ENCODE results near the gene COL6A1. TPM values are rescaled to one million over a fixed set of nuclear protein-coding genes. Genes with fewer than 3 reads are reported as not detected.

Gene COL6A1
- total RNA-seq, 1 donor from 2014 or later: 12.6 TPM

- H3K4me1 Mint-ChIP-seq: no peaks in the 10 kb centered on the region
- no peaks in the 10 kb centered on the region for H3K36me3 ChIP-seq
- no peaks in the 10 kb centered on the region for H3K36me3 Mint-ChIP-seq
- H3K4me2 ChIP-seq: no peak overlapping the region
- no peak overlapping the region for H3K27ac Mint-ChIP-seq
- H3K79me2 ChIP-seq (ENCODE audit: low read depth): no peaks in the 10 kb centered on the region
- H3F3A ChIP-seq (ENCODE audit: low read depth): no peaks in the 10 kb centered on the region
- no peak overlapping the region for H2AFZ ChIP-seq (replicated peaks)
- H3K27me3 Mint-ChIP-seq (ENCODE audit: insufficient read depth, low read depth): peaks cover 3% of the 10 kb centered on the region
- no peaks in the 10 kb centered on the region for H3K27me3 ChIP-seq
- H3K4me3 Mint-ChIP-seq: no peak overlapping the region
- H3K4me1 ChIP-seq: no peaks in the 10 kb centered on the region
- TF ChIP-seq EZH2 (IDR thresholded peaks at IDR 0.05) (no peak), EZH2phosphoT487 (IDR thresholded peaks at IDR 0.05) (no peak)
- TF ChIP-seq, protein P1, sequence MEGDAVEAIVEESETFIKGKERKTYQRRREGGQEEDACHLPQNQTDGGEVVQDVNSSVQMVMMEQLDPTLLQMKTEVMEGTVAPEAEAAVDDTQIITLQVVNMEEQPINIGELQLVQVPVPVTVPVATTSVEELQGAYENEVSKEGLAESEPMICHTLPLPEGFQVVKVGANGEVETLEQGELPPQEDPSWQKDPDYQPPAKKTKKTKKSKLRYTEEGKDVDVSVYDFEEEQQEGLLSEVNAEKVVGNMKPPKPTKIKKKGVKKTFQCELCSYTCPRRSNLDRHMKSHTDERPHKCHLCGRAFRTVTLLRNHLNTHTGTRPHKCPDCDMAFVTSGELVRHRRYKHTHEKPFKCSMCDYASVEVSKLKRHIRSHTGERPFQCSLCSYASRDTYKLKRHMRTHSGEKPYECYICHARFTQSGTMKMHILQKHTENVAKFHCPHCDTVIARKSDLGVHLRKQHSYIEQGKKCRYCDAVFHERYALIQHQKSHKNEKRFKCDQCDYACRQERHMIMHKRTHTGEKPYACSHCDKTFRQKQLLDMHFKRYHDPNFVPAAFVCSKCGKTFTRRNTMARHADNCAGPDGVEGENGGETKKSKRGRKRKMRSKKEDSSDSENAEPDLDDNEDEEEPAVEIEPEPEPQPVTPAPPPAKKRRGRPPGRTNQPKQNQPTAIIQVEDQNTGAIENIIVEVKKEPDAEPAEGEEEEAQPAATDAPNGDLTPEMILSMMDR (IDR thresholded peaks at IDR 0.05): no peak
- no peak overlapping the region for H3K4me3 ChIP-seq
- no peaks in the 10 kb centered on the region for H3K9me3 Mint-ChIP-seq
- H3K27ac ChIP-seq: no peak overlapping the region
- DNase-seq (ENCODE audit: low spot score): no peak
- no peaks in the 10 kb centered on the region for H4K20me1 ChIP-seq (ENCODE audit: low read depth)
- no peaks in the 10 kb centered on the region for H3K9me3 ChIP-seq (ENCODE audit: low read depth)
- H3K9ac ChIP-seq: no peak overlapping the region
Observed at GRCh38 chr21:45938453-45938755, 43.2 kb upstream of the COL6A1 start.

DNA sequence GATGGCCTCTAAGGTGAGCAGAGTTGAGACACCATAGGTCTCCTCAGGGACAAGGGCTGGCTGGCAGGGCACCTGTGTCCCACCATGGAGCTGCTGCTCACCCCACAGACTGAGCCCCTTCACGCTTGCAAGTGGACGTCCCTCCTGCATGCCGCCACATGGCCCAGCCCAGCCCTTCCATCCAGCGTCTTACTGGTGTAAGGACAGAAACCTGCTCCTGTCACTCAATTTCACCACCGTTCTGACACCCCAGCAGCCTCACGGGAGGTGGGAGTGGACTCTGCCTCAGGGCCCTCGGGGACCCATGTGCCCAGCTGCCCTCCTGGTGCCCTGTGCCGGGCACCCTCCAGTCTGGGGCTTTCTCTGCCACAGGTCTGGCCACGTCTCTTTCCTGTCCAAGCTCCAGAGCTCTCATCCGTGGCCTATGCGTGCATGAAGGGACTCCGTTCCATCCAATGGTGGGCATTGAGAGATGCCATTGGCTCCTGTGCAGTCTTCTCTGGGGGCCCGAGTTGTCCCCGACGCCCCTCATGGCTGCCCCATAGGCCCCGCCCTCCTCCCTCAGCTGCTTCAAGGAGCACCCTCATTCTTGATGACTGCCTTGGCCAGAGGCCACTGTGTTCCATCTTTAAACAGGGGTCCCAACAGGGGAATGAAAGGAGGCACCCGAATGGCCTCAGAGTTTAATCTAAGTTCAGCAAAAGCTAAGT is 42.6 kb upstream of the COL6A1 start:
- no peak for DNase-seq (ENCODE audit: low spot score)

DNA sequence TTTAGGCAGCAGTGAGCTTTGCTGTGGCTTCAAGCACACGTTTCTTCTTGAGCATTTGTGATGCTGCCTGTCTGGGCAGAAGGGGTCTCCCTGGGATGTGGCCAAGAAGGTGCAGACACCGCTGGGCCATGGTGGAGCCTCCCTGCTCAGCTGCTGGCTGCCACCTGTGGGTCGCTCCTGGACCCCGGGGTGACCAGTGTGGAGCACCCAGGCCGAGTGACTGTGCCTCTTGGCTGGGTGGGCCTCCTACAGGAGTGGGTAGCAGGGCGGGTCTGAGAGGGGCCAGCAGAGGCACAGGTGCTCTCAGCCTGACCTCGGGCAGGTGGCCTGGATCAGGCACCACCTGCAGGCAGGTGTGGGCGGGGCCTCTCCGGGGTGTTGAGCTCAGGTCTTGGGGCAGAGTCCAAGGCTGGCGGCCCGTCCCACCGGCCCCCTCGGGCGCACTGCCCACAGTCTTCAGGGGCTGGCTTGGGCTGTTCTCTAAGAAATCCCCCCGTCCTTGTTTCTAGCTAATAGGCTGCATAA is 42.0 kb upstream of the COL6A1 start:
- no peaks in the 10 kb centered on the region for H3K36me3 ChIP-seq
- H3K4me1 ChIP-seq: no peaks in the 10 kb centered on the region
- H3F3A ChIP-seq (ENCODE audit: low read depth): no peaks in the 10 kb centered on the region
- no peak for DNase-seq (ENCODE audit: low spot score)
- no peak overlapping the region for H3K27ac Mint-ChIP-seq
- no peak overlapping the region for H2AFZ ChIP-seq (replicated peaks)
- no peaks in the 10 kb centered on the region for H3K9me3 Mint-ChIP-seq
- peaks cover 3% of the 10 kb centered on the region for H3K27me3 Mint-ChIP-seq (ENCODE audit: insufficient read depth, low read depth)
- no peak for TF ChIP-seq EZH2 (IDR thresholded peaks at IDR 0.05)
- no peaks in the 10 kb centered on the region for H3K36me3 Mint-ChIP-seq
- no peaks in the 10 kb centered on the region for H3K27me3 ChIP-seq
- H3K27ac ChIP-seq: no peak overlapping the region
- no peak overlapping the region for H3K4me2 ChIP-seq
- no peaks in the 10 kb centered on the region for H3K4me1 Mint-ChIP-seq
- no peak overlapping the region for H3K4me3 ChIP-seq
- no peaks in the 10 kb centered on the region for H4K20me1 ChIP-seq (ENCODE audit: low read depth)
- H3K79me2 ChIP-seq (ENCODE audit: low read depth): no peaks in the 10 kb centered on the region
- H3K4me3 Mint-ChIP-seq: no peak overlapping the region
- H3K9me3 ChIP-seq (ENCODE audit: low read depth): no peaks in the 10 kb centered on the region
- H3K9ac ChIP-seq: no peak overlapping the region

More for the DNA sequence above, 42.6 kb upstream of the COL6A1 start:
- Mint-ChIP-seq H3K9me3 (no peaks in the 10 kb centered on the region), H3K36me3 (no peaks in the 10 kb centered on the region), H3K4me1 (no peaks in the 10 kb centered on the region), H3K27me3 (ENCODE audit: insufficient read depth, low read depth) (peaks cover 3% of the 10 kb centered on the region), H3K4me3 (no peak overlapping the region), H3K27ac (no peak overlapping the region)
- H3K27ac ChIP-seq: no peak overlapping the region
- H3K36me3 ChIP-seq: no peaks in the 10 kb centered on the region
- H3K4me3 ChIP-seq: no peak overlapping the region
- no peaks in the 10 kb centered on the region for H3K4me1 ChIP-seq
- H3K9me3 ChIP-seq (ENCODE audit: low read depth): no peaks in the 10 kb centered on the region
- H3K27me3 ChIP-seq: no peaks in the 10 kb centered on the region
- no peak overlapping the region for H2AFZ ChIP-seq (replicated peaks)
- H3K79me2 ChIP-seq (ENCODE audit: low read depth): no peaks in the 10 kb centered on the region
- TF ChIP-seq EZH2phosphoT487 (IDR thresholded peaks at IDR 0.05) (no peak), EZH2 (IDR thresholded peaks at IDR 0.05) (no peak)
- TF ChIP-seq, protein P1 (IDR thresholded peaks at IDR 0.05): no peak
- no peak overlapping the region for H3K9ac ChIP-seq
- no peaks in the 10 kb centered on the region for H3F3A ChIP-seq (ENCODE audit: low read depth)
- H3K4me2 ChIP-seq: no peak overlapping the region
- no peaks in the 10 kb centered on the region for H4K20me1 ChIP-seq (ENCODE audit: low read depth)

DNA sequence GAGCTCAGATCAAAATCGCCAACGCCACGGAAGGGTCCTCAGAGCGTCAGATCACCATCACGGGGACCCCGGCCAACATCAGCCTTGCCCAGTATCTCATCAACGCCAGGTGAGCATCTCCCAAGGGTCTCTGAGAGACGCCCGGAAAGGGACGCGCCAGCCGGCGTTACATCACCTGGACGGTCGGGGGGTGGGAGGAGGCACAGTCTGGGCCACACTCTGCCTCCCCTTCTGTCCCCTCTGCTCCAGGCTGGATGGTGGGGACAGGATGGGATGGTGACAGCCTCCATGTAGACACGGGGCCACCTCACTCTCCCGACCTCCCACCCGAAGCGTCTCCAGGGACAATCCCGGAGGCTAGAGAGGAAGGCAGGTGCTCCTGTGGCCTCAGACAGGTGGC is 41.5 kb upstream of the COL6A1 start:
- Histone ChIP-seq H3K27ac (no peak overlapping the region), H3K4me2 (no peak overlapping the region), H4K20me1 (ENCODE audit: low read depth) (no peaks in the 10 kb centered on the region), H2AFZ (replicated peaks) (no peak overlapping the region), H3K27me3 (no peaks in the 10 kb centered on the region), H3K9me3 (ENCODE audit: low read depth) (no peaks in the 10 kb centered on the region), H3K36me3 (no peaks in the 10 kb centered on the region), H3K4me3 (no peak overlapping the region), H3F3A (ENCODE audit: low read depth) (no peaks in the 10 kb centered on the region), H3K79me2 (ENCODE audit: low read depth) (no peaks in the 10 kb centered on the region), H3K9ac (no peak overlapping the region), H3K4me1 (no peaks in the 10 kb centered on the region)
- Mint-ChIP-seq H3K27ac (no peak overlapping the region), H3K27me3 (ENCODE audit: insufficient read depth, low read depth) (peaks cover 3% of the 10 kb centered on the region), H3K4me1 (no peaks in the 10 kb centered on the region), H3K4me3 (no peak overlapping the region), H3K36me3 (no peaks in the 10 kb centered on the region), H3K9me3 (no peaks in the 10 kb centered on the region)
- no peak for DNase-seq (ENCODE audit: low spot score)
- TF ChIP-seq EZH2 (IDR thresholded peaks at IDR 0.05): no peak
- no peak for TF ChIP-seq EZH2phosphoT487 (IDR thresholded peaks at IDR 0.05)
- TF ChIP-seq, protein P1 (IDR thresholded peaks at IDR 0.05): no peak

All from neural progenitor cell (in vitro differentiated cells).